GM18508 (cell line): Measurements from ENCODE around the gene PCNX1.
A peak's percentile ranks its signal among the peaks of the same experiment; 100 is the strongest.
"Not testable (repeated sequence)": the region's sequence is repeated elsewhere in the genome, so short reads cannot be mapped to it uniquely, and the experiment has no call there.

ENCODE experiments used
- ATAC-seq: cut with Tn5 transposase; IDR thresholded peaks from one replicate; pipeline ENCODE4 v1.9.1; 2021; ENCODE audit warnings: moderate number of reproducible peaks; ENCODE audit not compliant: insufficient read depth, unreplicated experiment

The PCNX1 gene

DNA sequence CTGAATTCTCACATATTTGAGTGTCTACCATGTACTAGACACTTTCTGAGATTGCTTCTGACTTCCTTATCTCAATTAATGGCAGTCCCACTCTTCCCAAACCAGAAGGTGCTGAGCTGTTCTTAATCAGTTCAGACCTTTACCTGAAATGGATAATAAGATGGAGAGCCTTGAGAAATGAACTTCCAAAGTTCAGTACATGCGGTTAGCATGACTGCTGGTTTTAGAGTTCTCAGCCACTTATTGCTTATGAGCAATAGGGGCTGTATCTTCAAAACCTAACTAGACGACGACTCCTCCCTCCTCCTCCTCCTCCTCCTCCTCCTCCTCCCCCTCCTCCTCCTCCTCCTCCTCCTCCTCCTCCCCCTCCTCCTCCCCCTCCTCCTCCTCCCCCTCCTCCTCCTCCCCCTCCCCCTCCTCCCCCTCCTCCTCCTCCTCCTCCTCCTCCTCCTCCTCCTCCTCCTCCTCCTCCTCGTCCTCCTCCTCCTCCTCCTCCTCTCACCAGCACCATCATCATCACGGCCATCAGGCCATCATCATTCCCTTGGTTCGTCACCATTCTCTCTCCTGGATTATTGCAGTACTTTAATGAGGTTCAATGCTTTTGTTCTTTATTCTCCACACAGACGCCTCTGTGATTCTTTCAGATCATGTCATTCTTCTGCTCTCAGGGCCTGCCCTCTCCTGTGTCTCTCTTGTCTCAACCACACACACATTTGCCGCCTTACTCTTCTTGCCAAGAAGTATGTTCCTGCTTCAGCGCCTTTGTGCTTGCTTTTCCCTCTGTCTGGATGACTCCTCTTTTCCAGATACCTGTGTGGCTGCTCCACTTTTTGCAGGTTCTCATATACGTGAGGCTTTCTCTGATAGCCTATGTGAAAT, 2.7 kb downstream of the PCNX1 start:
- no peak for ATAC-seq

DNA sequence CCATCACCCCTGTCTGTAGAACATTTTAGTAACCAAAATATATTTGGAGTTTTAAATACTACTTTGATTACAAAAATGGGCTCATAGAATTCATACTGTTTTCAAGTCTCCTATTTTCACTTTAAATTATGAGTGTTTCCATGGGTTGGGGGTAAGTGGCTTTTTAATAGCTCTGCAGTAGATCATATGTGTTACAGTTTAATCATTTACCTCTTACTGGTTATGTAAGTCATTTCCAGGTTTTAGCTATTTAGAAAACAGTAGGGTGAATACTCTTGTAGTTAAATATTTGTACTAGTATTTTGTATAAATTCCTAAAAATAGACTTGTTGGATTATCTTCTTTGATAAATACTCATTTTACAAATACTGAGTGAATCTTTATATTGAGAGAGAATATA, 8.2 kb downstream of the PCNX1 start:
- ATAC-seq = no peak

DNA sequence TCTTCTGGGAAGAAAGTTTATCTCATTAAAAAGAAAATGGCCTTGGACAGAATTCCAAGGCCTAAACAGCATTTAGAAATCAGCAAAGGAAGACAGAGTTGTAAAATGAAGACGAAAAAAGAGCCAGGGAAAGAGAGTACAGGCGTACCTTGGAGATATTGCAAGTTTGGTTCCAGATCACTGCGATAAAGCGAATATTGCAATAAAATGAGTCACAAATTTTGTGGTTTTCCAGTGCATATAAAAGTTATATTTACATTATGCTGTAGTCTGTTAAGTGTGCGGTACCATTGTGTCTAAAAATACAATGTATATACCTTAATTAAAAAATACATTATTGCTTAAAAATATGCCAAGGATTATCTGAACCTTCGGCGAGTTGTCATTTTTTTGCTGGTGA, 9.0 kb downstream of the PCNX1 start:
- ATAC-seq = no peak

GRCh38 chr14:70916799-70917198, 9.5 kb downstream of the PCNX1 start:
- ATAC-seq = no peak

GRCh38 chr14:70917633-70918032, 10.4 kb downstream of the PCNX1 start:
- ATAC-seq = no peak

DNA sequence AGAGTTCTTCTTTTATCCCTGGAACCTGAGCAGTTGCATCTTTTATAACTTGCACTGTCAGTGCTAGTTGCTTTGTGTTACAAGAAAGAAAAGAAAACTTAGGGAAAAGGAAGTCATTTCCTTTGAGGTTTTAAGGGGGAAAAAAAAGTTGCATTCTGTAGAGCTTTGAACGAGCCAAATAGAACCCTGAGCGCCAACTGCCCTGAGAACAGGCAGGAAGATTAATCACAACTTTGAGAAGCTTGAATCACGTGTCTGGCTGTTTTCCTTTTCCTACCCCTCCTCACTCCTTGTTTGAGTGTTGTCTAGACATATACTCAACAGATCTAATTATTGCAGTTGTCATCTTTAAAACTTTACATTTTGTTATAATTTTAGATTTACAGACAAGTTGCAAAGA, 12.5 kb downstream of the PCNX1 start:
- no peak for ATAC-seq

DNA sequence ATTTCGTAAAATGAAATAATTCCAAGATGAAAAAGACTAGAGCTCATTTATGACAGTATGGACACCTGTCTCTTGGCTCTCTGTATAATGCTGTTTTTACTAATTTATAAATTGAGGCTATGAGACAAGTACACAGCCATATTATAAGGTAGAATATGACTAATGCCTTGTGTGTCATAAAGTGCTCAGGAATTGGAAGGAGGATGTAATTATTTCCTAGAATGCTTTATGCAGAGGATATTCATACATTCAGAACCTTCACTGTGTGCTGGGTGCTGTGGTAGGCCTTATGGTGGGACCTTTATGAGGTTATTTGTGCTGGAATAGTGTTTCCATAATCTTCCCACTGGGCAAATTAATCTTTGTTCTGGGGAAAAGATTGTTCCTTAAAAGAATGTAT, 13.3 kb downstream of the PCNX1 start:
- no peak for ATAC-seq

DNA sequence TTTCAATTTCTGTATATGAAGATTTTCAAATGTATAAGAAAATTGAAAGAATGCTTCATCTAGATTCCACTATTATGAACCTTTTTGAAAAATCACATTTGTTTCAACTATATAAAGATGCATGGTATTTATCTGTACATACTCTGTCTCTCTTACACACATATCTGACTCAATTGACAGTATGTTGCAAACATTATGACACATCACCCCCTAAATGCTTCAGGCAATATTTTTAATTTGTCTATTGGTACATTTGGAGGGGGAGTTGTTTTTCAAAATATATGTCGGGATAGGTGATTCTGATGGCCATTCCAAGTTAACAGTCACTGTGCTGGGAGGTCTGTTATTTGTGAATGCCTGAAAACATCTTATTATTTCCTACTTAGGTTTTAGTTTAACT, 14.4 kb downstream of the PCNX1 start:
- ATAC-seq = no peak

DNA sequence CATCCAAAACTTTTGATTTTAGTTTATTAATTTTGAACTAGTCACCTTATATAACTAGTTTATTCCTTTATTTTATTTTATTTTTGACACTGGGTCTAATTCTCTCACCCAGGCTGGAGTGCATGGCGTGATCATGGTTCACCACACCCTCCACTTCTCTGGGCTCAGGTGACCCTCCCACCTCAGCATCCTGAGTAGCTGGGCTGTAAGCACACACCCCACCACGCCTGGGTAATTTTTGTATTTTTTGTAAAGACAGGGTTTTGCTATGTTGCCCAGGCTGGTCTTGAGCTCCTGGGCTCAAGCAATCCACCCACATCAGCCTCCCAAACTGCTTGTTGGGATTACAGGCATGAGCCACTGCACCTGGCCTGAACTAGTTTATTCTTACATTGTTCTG, 17.3 kb downstream of the PCNX1 start:
- ATAC-seq = no peak

DNA sequence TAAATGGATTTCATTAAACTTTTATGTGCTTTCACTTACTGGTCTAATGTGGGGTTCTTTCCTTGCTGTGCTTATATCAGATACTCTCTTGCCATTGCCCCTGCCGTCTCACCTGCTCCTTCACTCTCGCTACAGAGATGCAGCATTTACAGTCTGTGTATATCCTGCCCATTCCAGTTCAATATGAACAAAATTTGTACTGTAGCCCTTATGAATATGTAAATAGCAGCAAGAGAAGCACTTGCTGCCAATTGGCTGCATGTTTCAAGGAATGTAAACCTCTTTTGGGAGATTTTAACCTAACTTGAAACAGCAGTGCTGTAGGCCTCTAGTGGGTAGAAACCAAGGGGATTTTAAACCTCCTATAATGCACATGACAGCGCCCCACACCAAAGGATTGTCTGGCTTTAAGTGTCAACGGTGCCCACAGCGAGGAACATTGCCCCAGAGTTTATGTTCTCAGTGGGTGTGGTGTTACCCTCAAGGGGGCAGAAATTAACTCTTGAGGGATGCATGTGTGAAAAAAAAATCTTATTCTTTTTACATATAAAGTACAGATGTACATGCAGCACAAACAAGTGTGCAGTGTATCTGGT, 19.1 kb downstream of the PCNX1 start:
- no peak for ATAC-seq

DNA sequence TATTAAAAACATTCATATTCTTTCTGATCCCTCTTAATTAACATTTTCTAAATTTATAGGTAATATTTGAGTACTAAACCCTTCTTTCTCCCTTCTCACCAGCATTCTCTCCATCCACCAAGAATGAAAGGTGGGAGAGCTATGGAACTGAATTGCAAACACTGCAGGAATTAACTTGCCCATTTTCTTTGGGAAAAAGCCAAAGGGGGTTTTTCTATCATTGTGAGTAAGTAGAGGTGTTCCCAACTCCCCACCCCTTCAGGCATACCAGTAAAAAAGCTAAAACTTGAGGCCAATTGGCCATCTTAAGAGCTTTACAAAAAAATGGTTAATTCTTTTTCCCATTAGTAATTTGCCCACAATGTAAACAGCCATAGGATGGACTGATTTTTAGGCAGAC, 23.7 kb downstream of the PCNX1 start:
- ATAC-seq = no peak

DNA sequence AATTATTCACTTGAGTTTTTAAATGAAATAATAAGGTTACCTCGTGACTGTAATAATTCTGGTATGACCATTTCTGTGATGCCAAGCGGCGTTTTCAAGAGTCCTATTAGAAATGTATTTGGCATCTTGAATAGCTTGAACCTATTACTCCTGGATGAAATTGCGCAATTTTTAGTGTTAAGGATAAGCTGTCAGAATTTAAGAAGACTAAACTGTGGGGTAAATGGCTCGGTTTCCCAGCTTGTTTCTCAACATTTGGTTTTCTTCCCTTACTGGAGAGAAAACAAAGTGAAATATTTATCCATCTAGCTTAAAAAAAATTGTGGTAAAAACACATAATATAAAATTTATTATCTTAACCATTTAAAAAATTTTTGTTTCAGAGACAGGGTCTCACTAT, 26.8 kb downstream of the PCNX1 start:
- ATAC-seq = no peak

DNA sequence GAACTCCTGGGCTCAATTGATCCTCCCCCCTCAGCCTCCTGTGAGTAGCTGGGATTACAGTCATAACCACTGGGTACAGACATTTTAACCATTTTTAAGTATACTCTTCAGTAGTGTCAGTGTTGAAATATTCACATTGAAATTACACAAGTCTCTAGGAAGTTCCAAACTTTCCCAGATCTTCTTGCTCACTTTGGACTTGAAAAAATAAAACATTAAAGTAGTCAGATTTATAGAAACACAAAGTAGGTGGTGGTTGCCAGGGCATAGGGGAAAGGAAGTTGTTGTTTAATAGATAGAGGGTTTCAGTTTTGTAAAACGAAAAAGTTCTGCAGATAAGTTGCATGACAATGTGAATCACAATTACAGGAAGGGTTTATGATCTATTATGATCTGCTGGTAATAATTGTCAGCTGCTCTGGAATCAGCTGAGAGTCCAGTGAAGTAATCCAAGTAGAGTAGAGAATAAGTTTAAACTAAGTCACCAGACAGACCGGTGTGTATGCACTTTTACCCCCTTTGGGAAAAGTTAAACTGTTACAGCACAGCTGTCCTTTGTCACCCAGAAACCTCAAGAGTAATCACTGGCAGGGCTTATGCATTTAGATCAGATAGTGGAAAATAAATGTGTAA, 27.4 kb downstream of the PCNX1 start:
- peak; percentile 75 for ATAC-seq

- no peak for ATAC-seq
Measured at GRCh38 chr14:70935135-70935534, 27.9 kb downstream of the PCNX1 start.

- ATAC-seq = not testable (repeated sequence)
Measured at GRCh38 chr14:70939693-70940092, 32.4 kb downstream of the PCNX1 start.

GRCh38 chr14:70941637-70942341, 34.5 kb downstream of the PCNX1 start:
- ATAC-seq = not testable (repeated sequence)

DNA sequence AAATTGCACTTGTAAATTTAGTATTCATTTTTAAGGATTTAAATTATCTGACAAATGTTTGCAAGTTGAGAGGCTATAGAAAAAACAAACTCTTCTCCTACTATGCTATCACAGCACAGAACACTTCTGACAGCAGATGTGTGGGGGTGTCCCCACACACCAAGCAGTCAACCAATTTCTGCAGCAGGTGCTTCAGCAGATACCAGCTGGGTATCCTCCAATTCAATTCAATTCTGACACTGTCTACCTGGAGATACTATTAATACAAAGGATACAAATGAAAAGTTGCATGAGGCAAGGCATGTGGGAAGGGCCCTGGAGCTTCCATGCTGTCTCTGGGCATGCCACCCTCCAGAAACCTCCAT, 35.1 kb downstream of the PCNX1 start:
- ATAC-seq = no peak

DNA sequence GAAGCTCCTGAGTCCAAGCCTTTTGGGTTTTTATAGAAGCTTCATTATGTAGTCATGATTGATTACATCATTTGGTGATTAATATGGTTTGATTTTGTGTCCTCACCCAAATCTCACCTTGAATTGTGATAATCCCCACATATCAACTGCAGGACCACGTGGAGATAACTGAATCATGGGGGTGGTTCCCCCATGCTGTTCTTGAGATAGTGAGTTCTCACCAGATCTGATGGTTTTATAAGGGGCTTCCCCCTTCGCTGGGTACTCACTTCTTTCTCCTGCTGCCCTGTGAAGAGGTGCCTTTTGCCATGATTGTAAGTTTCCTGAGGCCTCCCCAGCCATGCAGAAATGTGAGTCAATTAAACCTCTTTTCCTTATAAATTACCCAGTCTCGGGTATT, 35.5 kb downstream of the PCNX1 start:
- not testable (repeated sequence) for ATAC-seq

- no peak for ATAC-seq
Measured at GRCh38 chr14:70943838-70944237, 36.6 kb downstream of the PCNX1 start.

DNA sequence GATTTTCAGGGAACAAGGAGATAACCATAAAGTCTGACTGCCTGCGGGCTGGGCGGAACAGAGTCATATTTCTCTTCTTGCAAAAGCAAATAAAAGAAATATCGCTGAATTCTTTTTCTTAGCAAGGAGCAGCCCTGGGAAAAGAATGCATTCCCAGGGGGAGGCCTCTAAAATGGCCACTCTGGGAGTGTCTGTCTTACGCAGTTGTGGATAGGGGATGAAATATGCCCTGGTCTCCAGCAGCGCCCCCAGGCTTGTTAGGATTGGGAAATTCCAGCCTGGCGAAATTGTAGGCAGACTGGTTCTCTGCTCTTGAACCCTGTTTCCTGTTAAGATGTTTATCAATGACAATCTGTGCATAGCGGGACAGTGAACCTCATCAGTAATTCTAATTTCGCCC, 40.5 kb downstream of the PCNX1 start:
- ATAC-seq = no peak

GRCh38 chr14:70952485-70952884, 45.2 kb downstream of the PCNX1 start:
- ATAC-seq = no peak
